GM18511 (cell line): Measurements from ENCODE around the gene TULP4.
A peak's percentile ranks its signal among the peaks of the same experiment; 100 is the strongest.
"Not testable (repeated sequence)": the region's sequence is repeated elsewhere in the genome, so short reads cannot be mapped to it uniquely, and the experiment has no call there.

ENCODE experiments used
- ATAC-seq: cut with Tn5 transposase; IDR thresholded peaks from one replicate; pipeline ENCODE4 v1.9.1; 2021; ENCODE audit warnings: mild to moderate bottlenecking, moderate library complexity; ENCODE audit not compliant: unreplicated experiment

The TULP4 gene

GRCh38 chr6:158327211-158327610 lies 14.9 kb downstream of the TULP4 start:
- ATAC-seq: no peak

GRCh38 chr6:158328952-158329351 lies 16.7 kb downstream of the TULP4 start:
- no peak for ATAC-seq

- no peak for ATAC-seq
Observed at GRCh38 chr6:158329531-158329930, 17.3 kb downstream of the TULP4 start.

GRCh38 chr6:158330016-158330415 lies 17.8 kb downstream of the TULP4 start:
- no peak for ATAC-seq

- ATAC-seq: no peak
Observed at GRCh38 chr6:158332237-158332636, 20.0 kb downstream of the TULP4 start.

GRCh38 chr6:158333094-158333493 lies 20.8 kb downstream of the TULP4 start:
- ATAC-seq: no peak

- ATAC-seq: no peak
Observed at GRCh38 chr6:158334534-158334933, 22.3 kb downstream of the TULP4 start.

GRCh38 chr6:158337332-158337731 lies 25.1 kb downstream of the TULP4 start:
- no peak for ATAC-seq

- no peak for ATAC-seq
Observed at GRCh38 chr6:158338311-158339112, 26.2 kb downstream of the TULP4 start.

GRCh38 chr6:158339197-158339596 lies 26.9 kb downstream of the TULP4 start:
- ATAC-seq: not testable (repeated sequence)

GRCh38 chr6:158340252-158340651 lies 28.0 kb downstream of the TULP4 start:
- ATAC-seq: no peak

GRCh38 chr6:158344534-158344933 lies 32.3 kb downstream of the TULP4 start:
- peak; percentile 78 for ATAC-seq

- ATAC-seq: not testable (repeated sequence)
Observed at GRCh38 chr6:158345444-158345843, 33.2 kb downstream of the TULP4 start.

GRCh38 chr6:158347335-158347734 lies 35.1 kb downstream of the TULP4 start:
- ATAC-seq: no peak

GRCh38 chr6:158348737-158349504 lies 36.7 kb downstream of the TULP4 start:
- ATAC-seq: not testable (repeated sequence)

GRCh38 chr6:158349505-158350275 lies 37.4 kb downstream of the TULP4 start:
- not testable (repeated sequence) for ATAC-seq

- ATAC-seq: not testable (repeated sequence)
Observed at GRCh38 chr6:158350731-158351130, 38.5 kb downstream of the TULP4 start.

- ATAC-seq: no peak
Observed at GRCh38 chr6:158353883-158354877, 41.9 kb downstream of the TULP4 start.

- peak; percentile 33 for ATAC-seq
Observed at GRCh38 chr6:158356586-158357546, 44.6 kb downstream of the TULP4 start.
